Breast epithelium (tissue), 3 donors: ENCODE measurements around the gene SRGN.

Experiments
- POLR2A ChIP-seq: fragments of 450-650 bp; IDR thresholded peaks from one replicate; pipeline ENCODE4 v1.6.1; 2016; ENCODE audit warnings: antibody characterized with exemption, mild to moderate bottlenecking, moderate library complexity
- POLR2AphosphoS5 ChIP-seq, 3 donors: sonication (generic); formaldehyde crosslinking; IDR thresholded peaks; one replicate each; pipeline ENCODE4 v1.6.1; 2017; ENCODE audit warnings: antibody characterized with exemption in 3 of 3
- TF ChIP-seq, protein P1 (sequence below), 3 donors: fragments of 450-650 bp; IDR thresholded peaks; one replicate each; pipeline ENCODE4 v1.5.1; 2016 to 2017; ENCODE audit warnings: antibody characterized with exemption in 3 of 3, mild to moderate bottlenecking in 3 of 3, moderate library complexity in 3 of 3

DNA sequence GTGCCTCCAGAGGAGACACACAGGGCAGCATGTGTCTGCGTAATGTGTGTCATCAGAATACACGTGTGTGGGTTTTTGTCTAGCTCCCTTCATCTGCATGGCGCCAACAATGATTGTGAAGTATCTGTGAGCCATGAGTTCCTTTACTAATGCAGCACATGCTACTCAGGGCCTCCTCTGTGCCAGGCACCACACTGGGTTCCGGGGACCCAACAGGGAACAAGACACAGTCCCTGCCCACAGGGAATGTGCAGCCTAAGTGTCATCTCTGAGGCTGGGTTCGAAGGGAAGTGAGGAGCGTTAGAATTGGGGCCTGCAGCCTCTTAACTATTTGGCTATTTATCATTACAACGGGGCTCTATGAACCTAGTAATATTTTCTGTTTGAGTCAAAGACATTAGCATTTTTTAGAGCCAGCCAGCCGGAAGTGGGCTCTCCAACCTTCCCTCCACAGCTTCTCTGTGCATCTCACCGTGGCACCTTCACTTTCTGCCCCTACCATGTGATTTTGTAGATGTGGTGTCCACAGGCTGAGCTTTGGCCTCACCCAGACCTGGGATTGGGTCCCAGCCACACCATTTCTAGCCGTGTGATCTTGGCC lies 43.9 kb upstream of the SRGN start:
- TF ChIP-seq, protein P1, sequence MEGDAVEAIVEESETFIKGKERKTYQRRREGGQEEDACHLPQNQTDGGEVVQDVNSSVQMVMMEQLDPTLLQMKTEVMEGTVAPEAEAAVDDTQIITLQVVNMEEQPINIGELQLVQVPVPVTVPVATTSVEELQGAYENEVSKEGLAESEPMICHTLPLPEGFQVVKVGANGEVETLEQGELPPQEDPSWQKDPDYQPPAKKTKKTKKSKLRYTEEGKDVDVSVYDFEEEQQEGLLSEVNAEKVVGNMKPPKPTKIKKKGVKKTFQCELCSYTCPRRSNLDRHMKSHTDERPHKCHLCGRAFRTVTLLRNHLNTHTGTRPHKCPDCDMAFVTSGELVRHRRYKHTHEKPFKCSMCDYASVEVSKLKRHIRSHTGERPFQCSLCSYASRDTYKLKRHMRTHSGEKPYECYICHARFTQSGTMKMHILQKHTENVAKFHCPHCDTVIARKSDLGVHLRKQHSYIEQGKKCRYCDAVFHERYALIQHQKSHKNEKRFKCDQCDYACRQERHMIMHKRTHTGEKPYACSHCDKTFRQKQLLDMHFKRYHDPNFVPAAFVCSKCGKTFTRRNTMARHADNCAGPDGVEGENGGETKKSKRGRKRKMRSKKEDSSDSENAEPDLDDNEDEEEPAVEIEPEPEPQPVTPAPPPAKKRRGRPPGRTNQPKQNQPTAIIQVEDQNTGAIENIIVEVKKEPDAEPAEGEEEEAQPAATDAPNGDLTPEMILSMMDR (IDR thresholded peaks at IDR 0.05), result no peak
- TF ChIP-seq POLR2A (no peak), POLR2AphosphoS5 (IDR thresholded peaks at IDR 0.05) (no peak)
